Psoas muscle (tissue), 8 donors: Measurements from ENCODE around the gene CIT. TPM values are rescaled to one million over a fixed set of nuclear protein-coding genes. Genes with fewer than 3 reads are reported as not detected.

Experiments used
- ATAC-seq, 4 donors: fragments of 200-7000 bp; cut with Tn5 transposase; one replicate each; pipeline ENCODE4 v1.9.1; 2020; ENCODE audit warnings: moderate library complexity in 3 of 4, mild to moderate bottlenecking in 2 of 4
- DNase-seq, 2 donors: peaks; one replicate each; pipeline ENCODE4 v3.0.0-alpha.2; 2020
- H3K27ac ChIP-seq: fragments of 200-600 bp; one replicate; pipeline ENCODE4 v1.8.0; 2022
- H3K27me3 ChIP-seq, 3 donors: fragments of 200-600 bp in 1 of 3; one replicate each; pipeline versions ENCODE4 v1.6.1 to v1.8.0; 2013 to 2022; ENCODE audit warnings: low read length in 2 of 3, mild to moderate bottlenecking in 2 of 3, moderate library complexity in 1 of 3; ENCODE audit not compliant: insufficient read depth in 3 of 3
- H3K36me3 ChIP-seq, 2 donors: fragments of 200-600 bp in 1 of 2; one replicate each; pipeline versions ENCODE4 v1.6.1 to v1.8.0; 2013 to 2022; ENCODE audit warnings: low read depth in 1 of 2, mild to moderate bottlenecking in 1 of 2, moderate library complexity in 1 of 2; ENCODE audit not compliant: insufficient read depth in 1 of 2
- H3K4me1 ChIP-seq: fragments of 200-600 bp; one replicate; pipeline ENCODE4 v1.8.0; 2022
- H3K4me3 ChIP-seq: fragments of 200-600 bp; one replicate; pipeline ENCODE4 v1.8.0; 2022; ENCODE audit warnings: mild to moderate bottlenecking
- H3K9me3 ChIP-seq: fragments of 200-600 bp; one replicate; pipeline ENCODE4 v1.8.0; 2022
- WGBS, 3 donors: extraction: QIAGEN DNeasy Blood & Tissue Kit; methylation state at CpG; one replicate each; pipeline versions ENCODE4 v1.1.6 to v1.1.7; 2013; 5-methylcytosine and 5-hydroxymethylcytosine counted together
- intact Hi-C, 2 donors: fragments of 100-400 bp; cut with DNase I; formaldehyde crosslinking; loops; one replicate each; pipeline versions ENCODE4 v1.11.0 to v1.14.2; 2022
- polyA plus RNA-seq, 3 donors: library from polyadenylated mRNA; stranded (reverse); fragments of 200-250 nt; gene quantifications; one replicate each; pipeline ENCODE4 v1.2.3, GENCODE V29; 2013
- total RNA-seq, 4 donors: library from RNA; stranded (reverse); fragmentation: NEBNext Ultra II Directional in 2 of 4; extraction: Animal tissue kit (Norgen Biotek cat#: 25700) in 2 of 4; gene quantifications; one replicate each; pipeline versions ENCODE4 v1.2.1 to v1.2.4, GENCODE V29; 2021 to 2023
- TF ChIP-seq, protein P1 (sequence below): fragments of 200-600 bp; IDR thresholded peaks from one replicate; pipeline ENCODE4 v1.8.0; 2022; ENCODE audit warnings: antibody characterized with exemption
- donor health status: healthy with polysubstance abuse.
- donor health status: DM: no; HTN: no; CAD: no; lungs with moderate emphysema.
- donor health status: Bipolar disorder and iron deficiency.
- donor health status: healthy.
- donor health status: DM: yes; HTN: yes; CAD: no.
- donor health status: DM: no; HTN: no; CAD: no.
- donor health status: DM: no; HTN: no; CAD: no.
- donor health status: DM: yes; HTN: yes; CAD: no.

The CIT gene
- total and polyA plus RNA-seq, 7 donors, result 0.06 to 2.4 (median 0.40) TPM

DNA sequence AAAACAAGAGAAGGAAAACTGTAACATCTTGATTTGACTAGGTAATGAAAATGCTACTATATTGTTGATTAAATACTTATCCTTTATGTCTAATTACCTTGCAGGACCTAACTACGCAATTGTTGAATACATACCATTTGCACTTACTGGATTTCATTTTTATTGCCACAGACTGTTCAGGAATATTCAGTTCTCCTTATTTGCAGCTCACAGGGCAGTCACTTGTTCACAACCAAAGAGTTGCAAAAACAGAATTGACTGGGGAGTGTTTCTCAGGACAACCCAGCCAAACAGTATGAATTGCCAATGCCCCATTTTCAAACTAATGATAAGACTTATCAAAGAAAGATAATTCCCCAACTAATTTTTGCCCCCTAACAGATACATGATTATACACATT is 49.4 kb downstream of the CIT start:
- no peaks in the 10 kb centered on the region for H3K36me3 ChIP-seq
- TF ChIP-seq, protein P1, sequence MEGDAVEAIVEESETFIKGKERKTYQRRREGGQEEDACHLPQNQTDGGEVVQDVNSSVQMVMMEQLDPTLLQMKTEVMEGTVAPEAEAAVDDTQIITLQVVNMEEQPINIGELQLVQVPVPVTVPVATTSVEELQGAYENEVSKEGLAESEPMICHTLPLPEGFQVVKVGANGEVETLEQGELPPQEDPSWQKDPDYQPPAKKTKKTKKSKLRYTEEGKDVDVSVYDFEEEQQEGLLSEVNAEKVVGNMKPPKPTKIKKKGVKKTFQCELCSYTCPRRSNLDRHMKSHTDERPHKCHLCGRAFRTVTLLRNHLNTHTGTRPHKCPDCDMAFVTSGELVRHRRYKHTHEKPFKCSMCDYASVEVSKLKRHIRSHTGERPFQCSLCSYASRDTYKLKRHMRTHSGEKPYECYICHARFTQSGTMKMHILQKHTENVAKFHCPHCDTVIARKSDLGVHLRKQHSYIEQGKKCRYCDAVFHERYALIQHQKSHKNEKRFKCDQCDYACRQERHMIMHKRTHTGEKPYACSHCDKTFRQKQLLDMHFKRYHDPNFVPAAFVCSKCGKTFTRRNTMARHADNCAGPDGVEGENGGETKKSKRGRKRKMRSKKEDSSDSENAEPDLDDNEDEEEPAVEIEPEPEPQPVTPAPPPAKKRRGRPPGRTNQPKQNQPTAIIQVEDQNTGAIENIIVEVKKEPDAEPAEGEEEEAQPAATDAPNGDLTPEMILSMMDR, result no peak
- H3K9me3 ChIP-seq, result peaks cover 4% of the 10 kb centered on the region
- no peak for DNase-seq
- intact Hi-C loops, result no loop called here
- 97 to 100% (median 100%) methylated on average over 1 of the region's 1 CpG for WGBS, 3 donors
- H3K4me3 ChIP-seq, result no peak overlapping the region
- no peak for ATAC-seq
- no peak overlapping the region for H3K27ac ChIP-seq
- H3K4me1 ChIP-seq, result no peaks in the 10 kb centered on the region
- no peaks in the 10 kb centered on the region for H3K27me3 ChIP-seq

DNA sequence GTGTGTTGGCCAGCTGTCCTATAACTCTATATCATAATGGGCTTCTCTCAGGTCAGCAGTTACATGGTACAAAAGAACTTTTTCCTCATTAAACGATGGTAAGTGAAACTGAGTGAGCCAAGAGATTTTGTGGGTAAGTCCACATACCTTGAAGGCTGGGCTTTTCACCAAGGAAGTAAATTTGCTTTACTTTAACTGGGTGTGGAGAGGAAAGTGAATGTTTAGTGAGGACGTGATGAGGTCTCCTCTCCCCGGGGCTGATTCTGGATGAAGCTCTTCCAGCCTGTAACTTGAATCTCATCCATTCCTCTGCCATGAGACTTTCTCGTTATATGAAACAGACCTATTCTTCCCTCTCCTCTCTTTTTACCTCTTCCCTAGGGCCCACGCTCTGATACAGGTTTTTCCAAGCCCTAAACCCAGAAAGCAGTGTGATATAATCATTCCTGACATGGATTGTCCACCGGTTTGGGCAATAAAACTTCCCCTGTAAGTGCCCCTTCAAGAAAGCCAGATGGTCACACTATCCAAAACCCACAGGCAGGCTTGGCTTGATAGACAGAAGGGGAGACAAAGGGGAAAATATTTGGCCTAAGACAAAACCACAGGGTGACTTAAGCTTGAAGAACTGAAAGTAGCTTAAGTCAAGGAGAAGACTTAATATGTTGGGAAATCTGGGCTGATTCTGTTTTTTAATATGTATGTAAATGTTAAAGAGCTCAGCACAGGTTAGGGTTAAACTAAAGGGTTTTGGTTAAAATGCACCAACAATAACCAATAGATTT is 50.3 kb downstream of the CIT start:
- 73 to 75% (median 74%) methylated on average over 6 of the region's 6 CpGs for WGBS, 3 donors
- Histone ChIP-seq H3K4me1 (no peaks in the 10 kb centered on the region), H3K27me3 (no peaks in the 10 kb centered on the region), H3K4me3 (no peak overlapping the region), H3K36me3 (no peaks in the 10 kb centered on the region), H3K9me3 (peaks cover 4% of the 10 kb centered on the region), H3K27ac (no peak overlapping the region)
- intact Hi-C loops, result no loop called here
- TF ChIP-seq, protein P1, result no peak
- DNase-seq (no peak), ATAC-seq (no peak)

GRCh38 chr12:119825262-119825661 is 51.9 kb downstream of the CIT start:
- Histone ChIP-seq H3K36me3 (no peaks in the 10 kb centered on the region), H3K4me1 (no peaks in the 10 kb centered on the region), H3K9me3 (peaks cover 4% of the 10 kb centered on the region), H3K4me3 (no peak overlapping the region), H3K27me3 (no peaks in the 10 kb centered on the region), H3K27ac (no peak overlapping the region)
- intact Hi-C loops, result no loop called here
- DNase-seq, result no peak
- 77 to 90% (median 84%) methylated on average over 7 of the region's 7 CpGs for WGBS, 3 donors
- TF ChIP-seq, protein P1, result no peak
- ATAC-seq, result no peak

DNA sequence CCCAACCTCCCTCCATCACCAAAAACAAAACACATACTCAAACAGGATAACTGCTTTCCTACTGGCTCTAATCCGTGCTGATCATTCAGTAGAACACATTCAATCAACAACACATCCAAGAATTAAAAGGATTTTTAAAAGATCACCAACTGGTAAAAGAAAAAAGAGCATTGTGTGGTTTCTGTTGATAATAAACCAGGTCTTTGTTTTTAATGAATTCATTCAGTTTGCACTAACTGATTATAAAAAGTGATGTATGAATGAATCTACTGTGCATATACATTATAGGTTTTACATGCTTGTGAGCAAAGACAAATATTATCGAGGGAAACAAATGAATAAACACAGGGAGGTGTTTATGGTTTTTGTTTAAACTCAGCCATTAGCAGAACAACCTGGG is 55.1 kb downstream of the CIT start:
- Histone ChIP-seq H3K4me3 (no peak overlapping the region), H3K27me3 (no peaks in the 10 kb centered on the region), H3K4me1 (no peaks in the 10 kb centered on the region), H3K9me3 (no peaks in the 10 kb centered on the region), H3K27ac (no peak overlapping the region), H3K36me3 (no peaks in the 10 kb centered on the region)
- ATAC-seq, result no peak
- intact Hi-C loops, result no loop called here
- 85 to 88% (median 86%) methylated on average over 2 of the region's 2 CpGs for WGBS, 3 donors
- TF ChIP-seq, protein P1, result no peak
- DNase-seq, result no peak

DNA sequence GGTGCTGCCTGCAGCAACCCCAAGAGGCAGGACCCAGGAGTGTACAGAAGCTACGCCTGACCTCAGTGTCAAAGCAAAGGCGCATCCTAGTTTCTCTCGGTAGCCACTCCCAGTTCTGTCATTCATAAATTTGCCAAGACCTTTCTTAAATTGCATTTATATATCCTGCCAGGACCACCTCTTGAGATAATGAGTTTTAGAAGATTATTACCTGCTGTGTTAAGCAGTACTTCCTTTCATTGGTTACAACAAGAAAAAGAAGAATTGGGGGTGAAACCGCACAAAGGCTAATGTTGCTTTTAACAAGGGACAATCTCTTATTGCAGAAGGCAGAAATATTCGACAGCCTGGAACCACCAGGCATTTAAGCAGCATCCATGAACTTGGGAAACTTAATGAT is 57.8 kb downstream of the CIT start:
- Histone ChIP-seq H3K27me3 (no peaks in the 10 kb centered on the region), H3K4me1 (no peaks in the 10 kb centered on the region), H3K9me3 (no peaks in the 10 kb centered on the region), H3K27ac (no peak overlapping the region), H3K4me3 (no peak overlapping the region), H3K36me3 (no peaks in the 10 kb centered on the region)
- ATAC-seq (no peak), DNase-seq (no peak)
- TF ChIP-seq, protein P1, result no peak
- 90 to 98% (median 91%) methylated on average over 5 of the region's 5 CpGs for WGBS, 3 donors
- intact Hi-C loops, result no loop called here
